ENCODE data around the gene ELFN2.
A peak's percentile ranks its signal among the peaks of the same experiment; 100 is the strongest.

ELFN2 gene

GRCh38 chr22:37330200-37331033 lies 96.9 kb downstream of the ELFN2 start (continued):
- no peak for TF ChIP-seq AEBP2 (tag by site-specific recombination; IDR thresholded peaks at IDR 0.05; ENCODE audit: borderline replicate concordance)
- TF ChIP-seq PRDM2 (tag by site-specific recombination; IDR thresholded peaks at IDR 0.05; ENCODE audit: borderline replicate concordance): no peak
- TF ChIP-seq ZNF335 (tag by site-specific recombination; conservative IDR thresholded peaks at IDR 0.05): 0 out of 2 replicates have a peak, but pooled peaks have one; percentile 30

GRCh38 chr22:37329238-37330140 lies 97.8 kb downstream of the ELFN2 start:
- Histone ChIP-seq H3K4me1 (ENCODE audit: control insufficient read depth, insufficient read depth, low read length) (no peaks in the 10 kb centered on the region), H3K4me3 (ENCODE audit: low read depth, low read length) (no peak overlapping the region), H3K36me3 (ENCODE audit: control insufficient read depth in 2 of 2, insufficient read depth in 1 of 2, low read length in 2 of 2) (no peaks in the 10 kb centered on the region), H3K9me3 (ENCODE audit: control insufficient read depth, insufficient read depth, low read depth, low read length) (no peaks in the 10 kb centered on the region), H3K27ac (ENCODE audit: extremely low read depth, low read depth, low read length) (no peak overlapping the region)
- ChIA-PET POLR2A (no interaction called here), CTCF (interaction anchor here (0.6 to 5.6 kb wide), 8 partner anchors 9 to 130 kb away, joined by 3 to 57 read pairs (median 5); partner anchors contain the start of gene CYTH4)
- TF ChIP-seq ZNF558 (tag by site-specific recombination; IDR thresholded peaks at IDR 0.05) (no peak), ZNF596 (tag by site-specific recombination; IDR thresholded peaks at IDR 0.05) (peak; percentile 69; the same call in 1 of the 2 replicates), ZNF600 (tag by site-specific recombination; IDR thresholded peaks at IDR 0.05) (0 out of 2 replicates have a peak, but pooled peaks have one; percentile 31), ZNF488 (tag by site-specific recombination; IDR thresholded peaks at IDR 0.05) (no peak), ZNF610 (tag by site-specific recombination; IDR thresholded peaks at IDR 0.05; ENCODE audit: borderline replicate concordance) (no peak), ZNF548 (tag by site-specific recombination; IDR thresholded peaks at IDR 0.05) (no peak), ZNF426 (tag by site-specific recombination; IDR thresholded peaks at IDR 0.05) (no peak), ELK4 (IDR thresholded peaks at IDR 0.05; ENCODE audit: borderline replicate concordance, low read depth, low read length) (no peak)
